ENCODE results near the gene POU2AF2. TPM values are rescaled to one million over a fixed set of nuclear protein-coding genes. Genes with fewer than 3 reads are reported as not detected.
"Not testable (repeated sequence)": the region's sequence is repeated elsewhere in the genome, so short reads cannot be mapped to it uniquely, and the experiment has no call there.

POU2AF2 gene
- total RNA-seq, 1 donor: not detected

GRCh38 chr11:111308140-111308539 lies 62.6 kb downstream of the POU2AF2 start:
- H3K4me3 ChIP-seq (ENCODE audit: low read depth, low read length): no peak overlapping the region
- TF ChIP-seq CTCF (IDR thresholded peaks at IDR 0.05; ENCODE audit: insufficient read depth, low read depth, low read length): no peak
- no peak for DNase-seq (ENCODE audit: low read depth)

DNA sequence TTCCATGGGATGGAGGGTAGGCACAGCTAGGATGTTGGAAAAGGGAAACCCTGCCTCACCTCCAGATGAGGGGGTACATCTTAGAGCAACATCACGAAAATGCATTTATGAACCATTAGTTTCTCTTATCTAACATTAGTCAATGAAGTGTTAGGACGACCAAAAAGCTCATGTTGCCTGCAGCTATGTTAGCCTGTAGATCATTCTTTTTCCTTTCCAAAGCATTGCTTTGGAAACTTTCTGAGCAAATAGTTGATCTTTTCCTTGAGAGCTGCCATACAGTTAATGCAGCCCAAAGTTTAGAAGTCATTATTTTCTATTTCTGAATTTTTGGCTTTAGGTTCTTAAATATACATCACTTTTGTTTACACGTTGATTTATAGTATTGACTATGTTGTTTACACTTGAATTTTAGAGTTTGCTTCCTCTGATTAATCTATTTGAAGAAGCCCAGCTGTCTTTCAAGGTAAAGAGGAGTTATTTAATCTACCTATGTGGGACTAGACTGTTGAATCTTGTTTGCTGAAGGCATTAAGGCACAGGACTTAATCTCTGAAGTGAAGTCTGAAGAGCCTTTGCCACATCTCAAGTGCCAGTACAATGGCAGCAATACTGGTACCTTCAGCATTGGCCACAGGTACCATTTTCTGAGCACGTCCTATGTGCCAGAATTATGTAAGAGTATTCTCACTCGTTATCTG lies 63.8 kb downstream of the POU2AF2 start:
- no peak overlapping the region for H3K4me3 ChIP-seq (ENCODE audit: low read depth, low read length)
- DNase-seq (ENCODE audit: low read depth): no peak
- no peak for TF ChIP-seq CTCF (IDR thresholded peaks at IDR 0.05; ENCODE audit: insufficient read depth, low read depth, low read length)

GRCh38 chr11:111310088-111310487 lies 64.6 kb downstream of the POU2AF2 start:
- DNase-seq (ENCODE audit: low read depth): no peak
- no peak overlapping the region for H3K4me3 ChIP-seq (ENCODE audit: low read depth, low read length)
- TF ChIP-seq CTCF (IDR thresholded peaks at IDR 0.05; ENCODE audit: insufficient read depth, low read depth, low read length): no peak

DNA sequence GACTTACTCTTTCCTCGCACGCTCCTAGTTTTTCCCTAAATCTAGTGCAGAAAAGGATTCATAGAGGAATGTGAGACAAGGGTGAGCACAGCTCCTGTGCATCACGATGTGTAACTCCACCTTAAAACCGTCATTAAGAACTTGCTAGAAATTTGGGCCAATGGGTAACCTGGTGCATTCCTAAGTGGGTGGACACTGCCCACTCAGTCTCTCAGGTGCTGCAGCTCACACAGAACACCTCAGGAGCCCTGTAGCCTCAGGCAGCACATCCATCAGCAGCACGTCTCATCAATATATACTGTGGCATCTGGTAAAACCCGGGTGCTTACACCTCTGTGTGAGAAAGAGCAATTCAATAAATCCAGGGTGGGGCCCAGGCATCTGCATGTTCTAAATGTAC lies 65.2 kb downstream of the POU2AF2 start:
- DNase-seq (ENCODE audit: low read depth): no peak
- no peak overlapping the region for H3K4me3 ChIP-seq (ENCODE audit: low read depth, low read length)
- TF ChIP-seq CTCF (IDR thresholded peaks at IDR 0.05; ENCODE audit: insufficient read depth, low read depth, low read length): no peak

DNA sequence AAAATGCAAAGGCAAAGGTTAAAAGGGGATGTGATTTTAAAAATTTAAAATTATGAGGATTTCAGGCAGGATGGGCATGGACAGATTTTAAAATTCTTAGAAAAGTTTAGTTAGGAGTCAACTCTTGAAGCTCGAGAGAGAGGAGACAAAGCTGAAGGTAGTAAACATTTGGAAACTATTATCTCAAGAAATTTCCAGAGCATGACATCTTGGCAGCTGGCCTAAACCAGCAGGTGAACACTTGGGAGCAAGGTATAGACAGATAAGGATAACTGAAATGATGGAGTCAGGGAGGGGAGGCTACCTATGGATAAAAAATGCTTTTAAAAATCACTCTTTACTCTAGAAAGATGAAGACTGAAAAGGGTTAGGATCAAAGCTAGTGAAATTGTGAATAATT lies 66.6 kb downstream of the POU2AF2 start:
- DNase-seq (ENCODE audit: low read depth): no peak
- H3K4me3 ChIP-seq (ENCODE audit: low read depth, low read length): no peak overlapping the region
- no peak for TF ChIP-seq CTCF (IDR thresholded peaks at IDR 0.05; ENCODE audit: insufficient read depth, low read depth, low read length)

DNA sequence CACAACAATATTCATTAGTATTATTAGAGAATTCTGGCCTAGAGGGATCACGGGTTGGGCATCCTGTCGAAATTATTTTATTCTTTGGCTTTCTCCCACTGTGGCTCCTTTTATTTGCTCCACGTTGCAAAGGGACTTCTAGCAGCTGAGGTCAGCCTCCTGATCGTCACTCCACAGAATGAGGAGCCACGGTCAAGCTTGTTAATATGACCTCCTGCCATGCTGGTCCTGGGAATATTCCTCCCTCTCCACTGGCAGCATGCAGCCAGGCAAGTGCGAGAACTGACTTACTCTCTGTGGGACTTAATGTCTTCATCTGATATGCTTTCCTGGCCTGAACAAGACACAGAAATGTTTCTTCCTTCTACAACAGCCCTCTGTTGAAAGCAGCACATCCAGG lies 73.8 kb downstream of the POU2AF2 start:
- no peak for DNase-seq (ENCODE audit: low read depth)
- H3K4me3 ChIP-seq (ENCODE audit: low read depth, low read length): no peak overlapping the region
- no peak for TF ChIP-seq CTCF (IDR thresholded peaks at IDR 0.05; ENCODE audit: insufficient read depth, low read depth, low read length)

DNA sequence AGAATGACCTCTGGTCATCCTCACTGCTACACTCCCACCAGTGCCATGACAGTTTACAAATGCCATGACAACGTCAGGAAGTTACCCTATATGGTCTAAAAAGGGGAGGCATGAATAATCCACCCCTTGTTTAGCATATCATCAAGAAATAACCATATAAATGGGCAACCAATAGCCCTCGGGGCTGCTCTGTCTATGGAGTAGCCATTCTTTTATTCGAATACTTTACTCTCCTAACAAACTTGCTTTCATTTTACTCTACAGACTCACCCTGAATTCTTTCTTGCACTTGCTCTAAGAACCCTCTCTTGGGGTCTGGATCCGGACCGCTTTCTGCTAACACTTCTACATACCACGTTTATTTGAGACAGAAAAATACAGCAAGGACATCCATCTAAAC lies 74.7 kb downstream of the POU2AF2 start:
- not testable (repeated sequence) for H3K4me3 ChIP-seq (ENCODE audit: low read depth, low read length); DNase-seq (ENCODE audit: low read depth)

Measured in fibroblast of villous mesenchyme (primary cell).